Stimulated activated CD4-positive, alpha-beta T cell treated with anti-CD3 and anti-CD28 coated beads, TNF-alpha, amount 100 ng/mL, for 48 hours (primary cell): ENCODE measurements around the gene AIFM3.
"Not testable (repeated sequence)": the region's sequence is repeated elsewhere in the genome, so short reads cannot be mapped to it uniquely, and the experiment has no call there.

Source experiments
- DNase-seq, 3 donors: peaks; one replicate each; pipeline ENCODE4 v3.0.0-alpha.2; 2020; ENCODE audit warnings: low read depth in 3 of 3

Gene AIFM3

GRCh38 chr22:20957683-20958431 is 9.2 kb upstream of the AIFM3 start:
- DNase-seq = no peak

- no peak for DNase-seq
These were observed 7.2 kb upstream of the AIFM3 start for GRCh38 chr22:20959578-20960461.

DNA sequence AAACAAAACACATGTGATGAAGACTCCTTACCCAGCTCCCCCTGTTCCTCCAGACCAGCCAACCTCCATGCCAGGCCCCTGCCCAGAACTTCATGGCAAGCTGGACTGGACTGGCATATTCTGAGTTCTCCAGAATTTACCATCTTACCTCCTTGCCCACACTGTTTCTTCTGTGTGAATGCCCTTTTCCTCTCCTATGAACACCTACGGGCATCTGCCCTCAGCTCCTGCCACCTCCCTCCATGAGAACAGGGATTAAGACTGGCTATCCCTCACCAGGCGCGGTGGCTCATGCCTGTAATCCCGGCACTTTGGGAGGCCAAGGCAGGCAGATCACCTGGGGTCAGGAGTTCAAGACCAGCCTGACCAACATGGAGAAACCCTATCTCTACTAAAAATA is 6.4 kb upstream of the AIFM3 start:
- no peak for DNase-seq

DNA sequence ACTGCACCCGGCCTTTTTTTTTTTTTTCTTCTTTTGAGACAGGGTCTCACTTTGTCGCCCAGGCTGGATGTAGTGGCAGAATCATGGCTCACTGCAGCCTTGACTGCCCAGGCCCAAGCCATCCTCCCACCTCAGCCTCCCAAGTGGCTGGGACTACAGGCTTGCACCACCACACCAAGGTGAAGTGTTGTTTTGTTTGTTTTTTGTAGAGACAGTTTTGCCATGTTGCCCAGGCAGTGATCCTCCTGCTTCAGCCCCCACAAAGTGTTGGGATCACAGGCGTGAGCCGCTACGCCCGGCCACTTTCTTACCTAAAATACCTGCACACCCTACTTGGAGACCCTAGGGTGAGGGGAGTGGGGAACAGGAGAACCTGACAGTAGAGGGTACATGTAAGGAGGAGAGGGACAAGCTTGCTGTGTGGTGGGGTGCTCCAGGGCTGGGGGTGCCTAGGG is 4.5 kb upstream of the AIFM3 start:
- DNase-seq = no peak

- DNase-seq = no peak
These were observed 3.6 kb upstream of the AIFM3 start for GRCh38 chr22:20963201-20964052.

- DNase-seq = no peak
These were observed 2.8 kb upstream of the AIFM3 start for GRCh38 chr22:20964090-20964798.

DNA sequence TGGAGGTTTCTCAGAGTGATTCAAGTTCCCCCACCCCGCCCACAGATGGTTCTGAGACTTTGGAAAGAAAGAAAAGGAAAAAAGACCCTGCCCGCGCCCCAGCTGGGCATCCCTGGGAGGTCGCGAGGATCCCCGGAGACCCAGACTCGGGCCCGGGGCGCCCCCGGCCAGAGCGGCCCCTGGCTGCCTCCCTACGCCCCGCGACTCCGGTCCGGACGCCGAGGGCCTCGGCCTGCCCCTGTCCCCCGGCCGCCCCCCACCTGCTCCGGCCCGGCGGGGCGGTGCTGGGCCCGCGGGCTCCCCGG is 2.3 kb upstream of the AIFM3 start:
- no peak for DNase-seq

- DNase-seq = no peak
These were observed 1.8 kb upstream of the AIFM3 start for GRCh38 chr22:20965104-20965887.

DNA sequence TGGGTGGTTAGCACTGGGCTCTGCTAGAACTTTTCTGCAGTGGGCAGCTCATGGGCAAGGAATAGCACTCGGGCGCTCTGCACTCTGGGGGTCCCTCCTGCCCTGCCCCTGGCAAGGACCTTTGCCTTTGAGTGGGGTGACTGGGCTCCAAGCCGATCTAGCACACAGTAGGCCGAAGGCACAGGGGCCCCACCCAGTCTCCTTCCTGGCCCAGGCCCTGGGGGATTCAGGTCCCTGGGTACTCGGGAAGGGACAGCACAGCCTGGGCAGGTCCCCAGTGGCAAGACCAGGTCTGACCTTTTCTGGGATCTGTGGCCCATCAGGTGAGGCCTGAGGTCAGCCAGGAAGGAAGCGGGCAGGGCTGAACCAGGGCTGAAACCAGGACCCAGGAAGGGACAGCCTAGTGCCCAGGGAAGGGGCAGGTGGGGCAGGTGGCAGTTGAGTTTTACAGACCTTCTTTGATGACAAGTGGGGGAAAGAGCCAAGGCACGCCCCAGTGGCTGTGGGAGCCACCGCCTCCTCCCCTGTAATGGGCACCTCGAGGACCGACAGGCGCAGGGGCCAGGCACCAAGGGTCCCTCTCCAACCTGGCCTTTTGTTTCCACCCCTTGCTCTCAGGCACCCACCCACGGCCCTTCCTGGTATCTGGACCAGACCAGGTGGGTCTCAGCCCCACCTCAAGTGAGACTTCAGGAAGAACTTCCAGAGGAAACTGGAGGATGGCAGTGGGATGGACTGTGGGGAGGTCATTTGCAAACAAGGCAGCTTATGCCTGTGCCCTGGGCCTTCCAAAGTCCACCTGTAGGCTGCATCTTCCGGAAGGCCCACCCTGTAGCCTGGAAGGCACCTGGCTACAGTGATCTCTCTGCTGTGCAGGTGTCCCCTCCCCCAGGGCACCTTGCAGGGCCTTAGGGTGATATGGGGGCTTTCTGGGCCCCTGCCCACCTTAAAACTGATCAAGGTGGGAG is 883 bp upstream of the AIFM3 start:
- DNase-seq = no peak

GRCh38 chr22:20967697-20968211 is 699 bp downstream of the AIFM3 start:
- no peak for DNase-seq

GRCh38 chr22:20968281-20968977 is 1.4 kb downstream of the AIFM3 start:
- no peak for DNase-seq

DNA sequence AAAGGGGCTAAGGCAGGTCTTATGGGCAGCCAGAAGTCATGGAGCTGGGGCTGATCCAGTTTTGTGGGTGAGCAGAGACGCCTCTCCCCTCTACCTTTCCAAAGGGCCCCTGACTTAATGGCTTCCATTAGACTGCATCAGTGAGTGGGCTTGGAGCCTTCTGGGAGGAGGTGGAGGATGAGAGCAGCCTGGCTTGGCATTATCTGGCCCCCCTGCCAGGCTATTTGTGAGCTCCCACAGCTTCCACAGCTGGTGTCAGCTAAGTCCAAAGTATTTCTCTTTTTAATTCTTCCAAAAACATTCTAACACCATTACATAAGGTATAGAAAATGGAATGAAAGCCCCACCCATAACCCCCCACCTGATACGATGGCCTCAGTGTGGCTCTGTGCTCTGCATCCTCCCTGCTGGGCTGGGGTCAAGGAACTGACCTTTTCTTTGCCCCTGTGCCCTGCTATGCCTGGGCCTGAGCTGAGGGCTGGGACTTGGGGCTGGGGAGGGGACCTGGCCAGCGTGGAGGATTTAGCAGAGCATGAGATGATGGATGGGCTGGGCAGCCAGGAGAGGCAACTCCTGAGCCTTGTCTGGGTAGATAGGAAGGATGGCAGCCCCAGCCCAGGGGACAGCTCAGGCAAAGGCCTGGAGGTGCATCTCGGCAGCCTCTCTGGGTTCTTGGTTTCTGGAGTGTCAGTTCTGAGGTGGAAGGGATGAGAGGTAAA is 4.0 kb downstream of the AIFM3 start:
- DNase-seq = no peak

DNA sequence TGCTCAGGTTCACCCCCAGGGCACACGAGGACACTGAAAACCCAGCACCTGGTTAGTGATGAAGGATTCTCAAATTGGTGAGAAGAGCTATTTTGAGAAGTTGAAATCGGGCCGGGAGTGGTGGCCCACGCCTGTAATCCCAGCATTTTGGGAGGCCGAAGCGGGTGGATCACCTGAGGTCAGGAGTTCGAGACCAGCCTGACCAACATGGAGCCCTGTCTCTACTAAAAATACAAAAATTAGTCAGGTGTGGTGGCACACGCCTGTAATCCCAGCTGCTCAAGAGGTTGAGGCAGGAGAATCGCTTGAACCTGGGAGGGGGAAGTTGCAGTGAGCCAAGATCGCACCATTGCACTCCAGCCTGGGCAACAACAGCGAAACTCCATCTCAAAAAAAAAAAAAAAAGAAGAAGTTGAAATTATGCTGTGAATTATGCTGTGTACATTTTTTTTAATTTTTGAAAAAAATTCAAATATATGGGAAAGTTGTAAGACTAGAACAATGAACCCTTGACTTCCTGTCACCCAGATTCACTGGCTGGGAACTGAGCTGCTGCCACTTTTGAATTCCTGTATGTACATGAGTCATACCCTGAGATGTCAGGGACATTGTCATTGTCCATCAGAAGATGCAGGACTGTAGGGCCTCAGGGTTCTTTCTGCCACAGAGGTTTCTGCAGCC is 5.1 kb downstream of the AIFM3 start:
- not testable (repeated sequence) for DNase-seq

DNA sequence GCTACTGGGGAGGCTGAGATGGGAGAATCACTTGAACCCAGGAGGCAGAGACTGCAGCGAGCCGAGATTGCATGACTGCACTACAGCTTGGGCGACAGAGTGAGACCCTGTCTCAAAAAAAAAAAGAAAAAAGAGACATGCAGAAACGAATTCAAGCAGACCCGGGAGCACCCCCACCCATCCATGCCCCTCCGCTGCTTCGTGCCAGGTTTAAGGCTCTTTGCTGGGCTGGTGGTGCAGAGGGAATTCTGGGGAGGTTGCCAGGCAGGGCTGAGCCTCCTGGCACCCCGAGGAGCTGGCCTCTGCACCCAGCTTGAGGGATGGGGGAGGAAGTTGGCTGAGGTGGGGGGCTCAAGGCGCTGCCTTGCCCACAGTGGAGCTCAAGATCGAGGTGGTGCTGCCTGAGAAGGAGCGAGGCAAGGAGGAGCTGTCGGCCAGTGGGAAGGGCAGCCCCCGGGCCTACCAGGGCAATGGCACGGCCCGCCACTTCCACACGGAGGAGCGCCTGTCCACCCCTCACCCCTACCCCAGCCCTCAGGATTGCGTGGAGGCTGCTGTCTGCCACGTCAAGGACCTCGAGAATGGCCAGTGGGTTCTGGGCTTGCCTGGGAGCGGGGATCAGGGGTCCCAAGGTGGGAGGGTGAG is 6.0 kb downstream of the AIFM3 start:
- no peak for DNase-seq

GRCh38 chr22:20973634-20974286 is 6.7 kb downstream of the AIFM3 start:
- no peak for DNase-seq

DNA sequence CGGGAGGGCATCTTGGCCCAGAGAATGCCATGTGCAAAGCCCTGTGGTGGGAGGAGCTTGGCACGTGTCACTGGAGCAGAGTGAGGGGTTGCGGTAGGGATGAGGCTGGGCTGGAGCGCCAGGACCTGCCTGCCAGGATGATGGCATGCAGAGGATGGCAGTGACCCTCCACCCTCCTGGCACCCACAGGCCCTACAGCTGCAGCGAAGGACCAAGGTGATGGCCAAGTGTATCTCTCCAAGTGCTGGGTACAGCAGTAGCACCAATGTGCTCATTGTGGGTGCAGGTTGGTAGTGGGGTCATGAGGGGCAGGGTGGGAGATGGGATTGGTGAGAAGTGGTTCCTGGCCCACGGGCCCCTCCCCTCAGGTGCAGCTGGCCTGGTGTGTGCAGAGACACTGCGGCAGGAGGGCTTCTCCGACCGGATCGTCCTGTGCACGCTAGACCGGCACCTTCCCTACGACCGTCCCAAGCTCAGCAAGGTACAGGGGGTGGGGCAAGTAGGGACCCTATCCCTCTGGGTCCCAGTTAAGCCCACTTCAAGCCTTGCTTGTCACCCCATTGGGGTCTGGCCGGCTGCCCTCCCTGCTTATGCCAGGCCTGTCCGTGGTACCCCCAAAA is 7.4 kb downstream of the AIFM3 start:
- DNase-seq = no peak
